HL-60 (cell line): ENCODE data around the gene SORBS2.

ENCODE experiments used
- CTCF ChIP-seq: IDR thresholded peaks from one replicate; pipeline ENCODE4 v1.5.1; 2011; ENCODE audit warnings: low read length, control low read depth, inconsistent platforms; ENCODE audit not compliant: insufficient read depth
- POLR2AphosphoS5 ChIP-seq: IDR thresholded peaks from 2 replicates; pipeline ENCODE4 v1.6.1; 2012; ENCODE audit warnings: low read depth

- TF ChIP-seq CTCF (no peak), POLR2AphosphoS5 (no peak)
Measured at GRCh38 chr4:185589067-185589836, 222.7 kb downstream of the SORBS2 start.
